ENCODE data around the gene MUSTN1.

Gene MUSTN1

GRCh38 chr3:52783211-52783555 lies 51.6 kb downstream of the MUSTN1 start:
- DNase-seq: no peak

All from inflammatory macrophage treated with lipopolysaccharide for 4 hours (primary cell).